Vagina (tissue), 2 donors: Measurements from ENCODE around the gene CRACR2B. TPM values are rescaled to one million over a fixed set of nuclear protein-coding genes. Genes with fewer than 3 reads are reported as not detected.

ENCODE experiments used
- DNase-seq, 2 donors: peaks; one replicate each; pipeline ENCODE4 v3.0.0-alpha.2; 2017; ENCODE audit errors: extremely low spot score in 2 of 2
- H3K27ac ChIP-seq: fragments of 200-600 bp; sonication (generic); one replicate; pipeline ENCODE4 v1.5.1; 2019
- H3K27me3 ChIP-seq: fragments of 200-600 bp; sonication (generic); one replicate; pipeline ENCODE4 v1.5.1; 2019
- H3K36me3 ChIP-seq, 2 donors: fragments of 200-600 bp; sonication (generic); one replicate each; pipeline ENCODE4 v1.5.1; 2017 to 2019
- H3K4me1 ChIP-seq: fragments of 200-600 bp; sonication (generic); one replicate; pipeline ENCODE4 v1.5.1; 2019
- H3K4me3 ChIP-seq, 2 donors: fragments of 200-600 bp; sonication (generic); 1 replicate in 1 of 2; 2 replicates in 1 of 2; pipeline ENCODE4 v1.5.1; 2016 to 2019
- H3K9me3 ChIP-seq: fragments of 200-600 bp; sonication (generic); one replicate; pipeline ENCODE4 v1.5.1; 2019
- CTCF ChIP-seq, 3 experiments: fragments of 450-650 bp in 2 of 3; fragments of 200-600 bp in 1 of 3; sonication (generic) in 1 of 3; IDR thresholded peaks; one replicate each; pipeline ENCODE4 v1.5.1; 2017 to 2019; ENCODE audit warnings: antibody characterized with exemption in 3 of 3, mild to moderate bottlenecking in 2 of 3, moderate library complexity in 2 of 3
- POLR2A ChIP-seq, 2 donors: fragments of 450-650 bp; IDR thresholded peaks; one replicate each; pipeline ENCODE4 v1.6.1; 2017; ENCODE audit warnings: antibody characterized with exemption in 2 of 2, mild to moderate bottlenecking in 2 of 2, moderate library complexity in 2 of 2
- POLR2AphosphoS5 ChIP-seq, 2 donors: sonication (generic); formaldehyde crosslinking; IDR thresholded peaks; one replicate each; pipeline ENCODE4 v1.9.0; 2017; ENCODE audit warnings: antibody characterized with exemption in 2 of 2, mild to moderate bottlenecking in 2 of 2, low read depth in 1 of 2; ENCODE audit not compliant: insufficient read depth in 1 of 2
- intact Hi-C: fragments of 100-400 bp; cut with DNase I; formaldehyde crosslinking; loops from one replicate; pipeline ENCODE4 v1.15.1; 2023
- total RNA-seq: library from RNA; depleted of rRNA; stranded (reverse); fragments of >200 nt; gene quantifications from one replicate; pipeline ENCODE4 v1.2.3, GENCODE V29; 2016

CRACR2B gene
- total RNA-seq, 1 donor from 2014 or later, result 4.9 TPM

GRCh38 chr11:827146-827896 is 398 bp upstream of the CRACR2B start:
- TF ChIP-seq CTCF (IDR thresholded peaks at IDR 0.05), result no peak
- TF ChIP-seq POLR2A (IDR thresholded peaks at IDR 0.05), result no peak
- TF ChIP-seq POLR2AphosphoS5 (IDR thresholded peaks at IDR 0.05; ENCODE audit: insufficient read depth in 1 of 2, low read depth in 1 of 2), result no peak
- Histone ChIP-seq H3K36me3 (peaks cover 0 to 27% of the 10 kb centered on the region in 2 donors), H3K4me1 (peaks cover 59% of the 10 kb centered on the region), H3K4me3 (peak overlapping the region; percentile 33 to 36), H3K27ac (no peak overlapping the region), H3K27me3 (no peaks in the 10 kb centered on the region), H3K9me3 (no peaks in the 10 kb centered on the region)
- DNase-seq, result no peak
- intact Hi-C loops, result no loop called here

GRCh38 chr11:828506-829175 is 922 bp downstream of the CRACR2B start:
- no peak for TF ChIP-seq POLR2AphosphoS5 (IDR thresholded peaks at IDR 0.05; ENCODE audit: insufficient read depth in 1 of 2, low read depth in 1 of 2)
- TF ChIP-seq CTCF (IDR thresholded peaks at IDR 0.05), result no peak
- TF ChIP-seq POLR2A (IDR thresholded peaks at IDR 0.05), result no peak
- no peaks in the 10 kb centered on the region for H3K9me3 ChIP-seq
- intact Hi-C loops, result no loop called here
- DNase-seq, result no peak
- peaks cover 0 to 17% of the 10 kb centered on the region in 2 donors for H3K36me3 ChIP-seq
- no peak overlapping the region for H3K27ac ChIP-seq
- H3K4me3 ChIP-seq, result peak overlapping the region in 1 of 2 donors; percentile 42
- no peaks in the 10 kb centered on the region for H3K27me3 ChIP-seq
- H3K4me1 ChIP-seq, result peaks cover 65% of the 10 kb centered on the region

GRCh38 chr11:829176-829846 is 1.6 kb downstream of the CRACR2B start:
- Histone ChIP-seq H3K4me1 (peaks cover 72% of the 10 kb centered on the region), H3K27me3 (no peaks in the 10 kb centered on the region), H3K36me3 (peaks cover 0 to 11% of the 10 kb centered on the region in 2 donors), H3K27ac (no peak overlapping the region), H3K9me3 (no peaks in the 10 kb centered on the region), H3K4me3 (peak overlapping the region; percentile 38 to 42)
- DNase-seq, result no peak
- no peak for TF ChIP-seq POLR2A (IDR thresholded peaks at IDR 0.05)
- TF ChIP-seq POLR2AphosphoS5 (IDR thresholded peaks at IDR 0.05; ENCODE audit: insufficient read depth in 1 of 2, low read depth in 1 of 2), result peak; percentile 26 to 54
- TF ChIP-seq CTCF (IDR thresholded peaks at IDR 0.05), result no peak
- intact Hi-C loops, result no loop called here

GRCh38 chr11:829847-830294 is 2.2 kb downstream of the CRACR2B start:
- peaks cover 77% of the 10 kb centered on the region for H3K4me1 ChIP-seq
- no peaks in the 10 kb centered on the region for H3K27me3 ChIP-seq
- DNase-seq, result no peak
- H3K9me3 ChIP-seq, result no peaks in the 10 kb centered on the region
- H3K36me3 ChIP-seq, result peaks cover 0 to 5% of the 10 kb centered on the region in 2 donors
- TF ChIP-seq POLR2A (IDR thresholded peaks at IDR 0.05) (no peak), CTCF (IDR thresholded peaks at IDR 0.05) (no peak), POLR2AphosphoS5 (IDR thresholded peaks at IDR 0.05; ENCODE audit: insufficient read depth in 1 of 2, low read depth in 1 of 2) (peak in 1 of 2 donors; percentile 6)
- H3K4me3 ChIP-seq, result peak overlapping the region; percentile 38 to 42
- intact Hi-C loops, result no loop called here
- no peak overlapping the region for H3K27ac ChIP-seq
